CD14-positive monocyte (primary cell): ENCODE measurements around the gene RIN2. TPM values are rescaled to one million over a fixed set of nuclear protein-coding genes. Genes with fewer than 3 reads are reported as not detected.

Experiments
- DNase-seq, 3 donors: peaks; one replicate each; pipeline ENCODE4 v3.0.0-alpha.2; 2011 to 2022
- H2AFZ ChIP-seq: 2 replicates; pipeline ENCODE4 v1.6.0; 2012; ENCODE audit warnings: mild to moderate bottlenecking, low read depth, low read length, inconsistent platforms; ENCODE audit not compliant: insufficient read depth, poor library complexity, severe bottlenecking
- H3K27ac ChIP-seq, 2 donors: 1 replicate in 1 of 2; 2 replicates in 1 of 2; pipeline ENCODE4 v1.5.1; 2012 to 2013; ENCODE audit warnings: low read length in 2 of 2, control low read depth in 1 of 2, inconsistent platforms in 1 of 2, low read depth in 1 of 2, mild to moderate bottlenecking in 1 of 2
- H3K27me3 ChIP-seq, 2 donors: one replicate each; pipeline versions ENCODE4 v1.6.0 to v1.6.1; 2011 to 2013; ENCODE audit warnings: low read length in 2 of 2; ENCODE audit not compliant: control insufficient read depth in 2 of 2, insufficient read depth in 2 of 2
- H3K36me3 ChIP-seq, 2 donors: replicated peaks in 1 of 2; 1 replicate in 1 of 2; 2 replicates in 1 of 2; pipeline versions ENCODE4 v1.5.1 to v1.6.1; 2012 to 2013; ENCODE audit warnings: low read length in 2 of 2, control low read depth in 1 of 2, inconsistent platforms in 1 of 2, mild to moderate bottlenecking in 1 of 2; ENCODE audit not compliant: insufficient read depth in 2 of 2, control insufficient read depth in 1 of 2
- H3K4me1 ChIP-seq, 2 donors: 1 replicate in 1 of 2; 2 replicates in 1 of 2; pipeline versions ENCODE4 v1.5.1 to v1.6.1; 2012 to 2013; ENCODE audit warnings: low read length in 2 of 2, control low read depth in 1 of 2, inconsistent platforms in 1 of 2, mild to moderate bottlenecking in 1 of 2, moderate library complexity in 1 of 2; ENCODE audit not compliant: insufficient read depth in 2 of 2, control insufficient read depth in 1 of 2
- H3K4me2 ChIP-seq: replicated peaks from 2 replicates; pipeline ENCODE3; 2012; ENCODE audit warnings: low read length, moderate library complexity, mild to moderate bottlenecking; ENCODE audit not compliant: poor library complexity, severe bottlenecking; ENCODE audit errors: extremely low read depth
- H3K4me3 ChIP-seq, 3 experiments: fragments of 200-600 bp in 1 of 3; sonication (generic) in 1 of 3; replicated peaks in 1 of 3; 1 replicate in 2 of 3; 2 replicates in 1 of 3; pipeline ENCODE4 v1.5.1; 2011 to 2013; ENCODE audit warnings: low read length in 3 of 3, mild to moderate bottlenecking in 3 of 3, control low read depth in 2 of 3, low read depth in 2 of 3, inconsistent platforms in 1 of 3, moderate library complexity in 1 of 3
- H3K79me2 ChIP-seq: 2 replicates; pipeline ENCODE4 v1.6.0; 2012; ENCODE audit warnings: mild to moderate bottlenecking, control low read depth, inconsistent platforms, low read length, moderate library complexity; ENCODE audit not compliant: insufficient read depth
- H3K9ac ChIP-seq: 2 replicates; pipeline ENCODE4 v1.6.0; 2017; ENCODE audit warnings: low read length, mild to moderate bottlenecking; ENCODE audit not compliant: insufficient read depth, poor library complexity, severe bottlenecking
- H3K9me3 ChIP-seq, 2 donors: replicated peaks in 1 of 2; 1 replicate in 1 of 2; 2 replicates in 1 of 2; pipeline versions ENCODE4 v1.5.1 to v1.6.1; 2012 to 2013; ENCODE audit warnings: low read length in 2 of 2, control low read depth in 1 of 2; ENCODE audit not compliant: control insufficient read depth in 1 of 2, insufficient read depth in 1 of 2
- H4K20me1 ChIP-seq: 2 replicates; pipeline ENCODE4 v1.6.0; 2012; ENCODE audit warnings: mild to moderate bottlenecking, low read length, control low read depth, moderate library complexity; ENCODE audit not compliant: insufficient read depth
- H3K27ac Mint-ChIP-seq, 7 donors: one replicate each; pipeline ENCODE4 v1.8.0; 2020; ENCODE audit warnings: mild to moderate bottlenecking in 7 of 7, mixed read lengths in 7 of 7, moderate library complexity in 6 of 7, inconsistent platforms in 2 of 7
- H3K27me3 Mint-ChIP-seq, 3 donors: one replicate each; pipeline ENCODE4 v1.8.0; 2021 to 2022; ENCODE audit warnings: low read depth in 3 of 3, mild to moderate bottlenecking in 3 of 3, mixed read lengths in 3 of 3, moderate library complexity in 3 of 3, inconsistent platforms in 1 of 3
- H3K36me3 Mint-ChIP-seq, 2 donors: one replicate each; pipeline ENCODE4 v1.8.0; 2020; ENCODE audit warnings: mixed read lengths in 2 of 2, inconsistent platforms in 1 of 2, mild to moderate bottlenecking in 1 of 2
- H3K4me1 Mint-ChIP-seq: one replicate; pipeline ENCODE4 v1.8.0; 2020; ENCODE audit warnings: mild to moderate bottlenecking, mixed read lengths
- H3K4me3 Mint-ChIP-seq, 2 donors: one replicate each; pipeline ENCODE4 v1.8.0; 2020; ENCODE audit warnings: mild to moderate bottlenecking in 2 of 2, mixed read lengths in 2 of 2, moderate library complexity in 1 of 2
- H3K9me3 Mint-ChIP-seq, 7 donors: one replicate each; pipeline ENCODE4 v1.8.0; 2020 to 2022; ENCODE audit warnings: mixed read lengths in 7 of 7, mild to moderate bottlenecking in 6 of 7, moderate library complexity in 6 of 7, inconsistent platforms in 2 of 7
- CTCF ChIP-seq: fragments of 200-600 bp; IDR thresholded peaks from one replicate; pipeline ENCODE4 v1.8.0; 2022; ENCODE audit warnings: antibody characterized with exemption, mild to moderate bottlenecking
- WGBS: methylation state at CpG from one replicate; pipeline ENCODE4 v1.1.5; 2013; ENCODE audit warnings: missing lambda C conversion rate; ENCODE audit not compliant: insufficient coverage; 5-methylcytosine and 5-hydroxymethylcytosine counted together
- intact Hi-C, 2 donors: fragments of 100-400 bp; cut with micrococcal nuclease; formaldehyde crosslinking; loops; one replicate each; pipeline versions ENCODE4 v1.15.0 to v1.15.1; 2023
- polyA plus RNA-seq, 3 donors: library from polyadenylated mRNA; depleted of rRNA in 1 of 3; unstranded in 2 of 3; stranded (reverse) in 1 of 3; fragments of 300-500 nt in 2 of 3; fragments of >200 nt in 1 of 3; fragmentation: Illumina TruSeq in 2 of 3; gene quantifications; 1 replicate in 2 of 3; 2 replicates in 1 of 3; pipeline ENCODE4 v1.2.3, GENCODE V29; 2012 to 2021

Gene RIN2
- polyA plus RNA-seq, 3 donors = 5.6 to 25.4 (median 15.4) TPM

- no CpG with 5 or more reads among the region's 3 CpGs for WGBS
- peaks cover 41% of the 10 kb centered on the region for H3K4me1 Mint-ChIP-seq
- no peak overlapping the region for H3K27ac Mint-ChIP-seq
- Histone ChIP-seq H3K4me1 (peaks cover 37 to 45% of the 10 kb centered on the region in 2 donors), H3K27me3 (no peaks in the 10 kb centered on the region), H2AFZ (no peak overlapping the region), H3K4me2 (no peak overlapping the region), H3K79me2 (no peaks in the 10 kb centered on the region), H3K36me3 (no peaks in the 10 kb centered on the region), H3K9me3 (peaks cover 0 to under 1% of the 10 kb centered on the region in 2 donors), H3K9ac (no peak overlapping the region), H4K20me1 (no peaks in the 10 kb centered on the region), H3K4me3 (no peak overlapping the region), H3K27ac (no peak overlapping the region)
- intact Hi-C loops = no loop called here
- DNase-seq = peak in 1 of 3 donors; percentile 37
- no peak overlapping the region for H3K4me3 Mint-ChIP-seq
- H3K9me3 Mint-ChIP-seq = peaks cover 0 to 7% (median 3%) of the 10 kb centered on the region in 7 donors
- no peak for TF ChIP-seq CTCF
- peaks cover 0 to 4% of the 10 kb centered on the region in 2 donors for H3K36me3 Mint-ChIP-seq
- H3K27me3 Mint-ChIP-seq = peaks cover 0 to 2% (median 2%) of the 10 kb centered on the region in 3 donors
Observed at GRCh38 chr20:19740512-19740911, 17.5 kb upstream of the RIN2 start.

- no peak for TF ChIP-seq CTCF
- no peak overlapping the region for H3K4me3 ChIP-seq
- Mint-ChIP-seq H3K27ac (peak overlapping the region in 2 of 7 donors; percentile 7 to 25), H3K9me3 (peaks cover 2 to 10% (median 8%) of the 10 kb centered on the region in 7 donors), H3K4me3 (no peak overlapping the region), H3K36me3 (peaks cover 0 to 4% of the 10 kb centered on the region in 2 donors), H3K4me1 (peaks cover 30% of the 10 kb centered on the region), H3K27me3 (peaks cover 0 to 2% (median 1%) of the 10 kb centered on the region in 3 donors)
- H4K20me1 ChIP-seq = no peaks in the 10 kb centered on the region
- H2AFZ ChIP-seq = no peak overlapping the region
- H3K9ac ChIP-seq = no peak overlapping the region
- no peaks in the 10 kb centered on the region for H3K79me2 ChIP-seq
- no peak overlapping the region for H3K4me2 ChIP-seq
- H3K27ac ChIP-seq = no peak overlapping the region
- H3K36me3 ChIP-seq = no peaks in the 10 kb centered on the region
- H3K9me3 ChIP-seq = peaks cover 0 to 3% of the 10 kb centered on the region in 2 donors
- no peaks in the 10 kb centered on the region for H3K27me3 ChIP-seq
- intact Hi-C loops = no loop called here
- DNase-seq = no peak
- peaks cover 23 to 31% of the 10 kb centered on the region in 2 donors for H3K4me1 ChIP-seq
- no CpG with 5 or more reads among the region's 2 CpGs for WGBS
Observed at GRCh38 chr20:19741924-19742323, 16.1 kb upstream of the RIN2 start.
